SK-N-SH treated with all-trans-retinoic acid at 6 μM for 48 hours (cell line): ENCODE results near the gene TPP2.
A peak's percentile ranks its signal among the peaks of the same experiment; 100 is the strongest.

Experiments
- ATAC-seq: fragments of 200-7000 bp; cut with Tn5 transposase; 3 replicates; pipeline ENCODE4 v1.9.1; 2020; ENCODE audit warnings: mild to moderate bottlenecking, moderate library complexity
- ARNTL ChIP-seq: fragments of 450-650 bp; formaldehyde crosslinking; IDR thresholded peaks from 2 replicates; pipeline ENCODE4 v1.5.0; 2020; ENCODE audit warnings: low read depth, mild to moderate bottlenecking, moderate library complexity, borderline replicate concordance
- CREB5 ChIP-seq: fragments of 250-450 bp; sonication (Bioruptor Pico); IDR thresholded peaks from 2 replicates; pipeline ENCODE4 v1.5.1; 2020; ENCODE audit warnings: low read depth, mild to moderate bottlenecking, moderate library complexity
- CSRNP3 ChIP-seq: fragments of 250-450 bp; sonication (Bioruptor Pico); IDR thresholded peaks from 2 replicates; pipeline ENCODE4 v1.5.1; 2021; ENCODE audit warnings: mild to moderate bottlenecking, moderate library complexity
- ESRRG ChIP-seq: fragments of 250-450 bp; sonication (Bioruptor Pico); IDR thresholded peaks from 2 replicates; pipeline ENCODE4 v1.6.1; 2021; ENCODE audit warnings: mild to moderate bottlenecking
- GLIS3 ChIP-seq: fragments of 250-450 bp; sonication (Bioruptor Pico); IDR thresholded peaks from 2 replicates; pipeline ENCODE4 v1.5.0; 2020; ENCODE audit warnings: mild to moderate bottlenecking, moderate library complexity
- ISL1 ChIP-seq: fragments of 250-450 bp; sonication (Bioruptor Pico); IDR thresholded peaks from 2 replicates; pipeline ENCODE4 v2.1.2; 2022; ENCODE audit warnings: mild to moderate bottlenecking, moderate library complexity
- PATZ1 ChIP-seq: fragments of 250-450 bp; sonication (Bioruptor Pico); IDR thresholded peaks from 2 replicates; pipeline ENCODE4 v1.8.0; 2020; ENCODE audit warnings: mild to moderate bottlenecking, moderate library complexity, borderline replicate concordance
- POU6F1 ChIP-seq: fragments of 250-450 bp; sonication (Bioruptor Pico); IDR thresholded peaks from 2 replicates; pipeline ENCODE4 v1.8.0; 2021; ENCODE audit warnings: low read depth, mild to moderate bottlenecking, moderate library complexity, borderline replicate concordance
- RARB ChIP-seq: fragments of 250-450 bp; sonication (Bioruptor Pico); IDR thresholded peaks from 2 replicates; pipeline ENCODE4 v1.8.0; 2021; ENCODE audit warnings: mild to moderate bottlenecking, moderate library complexity
- SNAI2 ChIP-seq: fragments of 250-450 bp; sonication (Bioruptor Pico); IDR thresholded peaks from 2 replicates; pipeline ENCODE4 v1.5.0; 2020; ENCODE audit warnings: mild to moderate bottlenecking, moderate library complexity
- TCF4 ChIP-seq: fragments of 250-450 bp; sonication (Bioruptor Pico); IDR thresholded peaks from 2 replicates; pipeline ENCODE4 v1.8.0; 2021; ENCODE audit warnings: mild to moderate bottlenecking, moderate library complexity, borderline replicate concordance
- TSHZ2 ChIP-seq: fragments of 250-450 bp; sonication (Bioruptor Pico); IDR thresholded peaks from 2 replicates; pipeline ENCODE4 v1.5.0; 2020; ENCODE audit warnings: mild to moderate bottlenecking, moderate library complexity
- ZC3H10 ChIP-seq: fragments of 250-450 bp; sonication (Bioruptor Pico); IDR thresholded peaks from 2 replicates; pipeline ENCODE4 v1.5.1; 2021; ENCODE audit warnings: mild to moderate bottlenecking, moderate library complexity
- ZFP3 ChIP-seq: fragments of 250-450 bp; sonication (Bioruptor Pico); IDR thresholded peaks from 2 replicates; pipeline ENCODE4 v1.5.0; 2020; ENCODE audit warnings: mild to moderate bottlenecking, moderate library complexity
- ZNF70 ChIP-seq: fragments of 450-650 bp; formaldehyde crosslinking; IDR thresholded peaks from 2 replicates; pipeline ENCODE4 v1.5.0; 2020; ENCODE audit warnings: mild to moderate bottlenecking, moderate library complexity
- ZNF8 ChIP-seq: fragments of 450-650 bp; formaldehyde crosslinking; IDR thresholded peaks from 2 replicates; pipeline ENCODE4 v1.5.0; 2020; ENCODE audit warnings: mild to moderate bottlenecking, moderate library complexity

The TPP2 gene

GRCh38 chr13:102650444-102650843, 53.7 kb downstream of the TPP2 start:
- no peak for TF ChIP-seq ARNTL
- TF ChIP-seq PATZ1 (CRISPR knock-in tag), result no peak
- no peak for TF ChIP-seq RARB (CRISPR knock-in tag)
- no peak for TF ChIP-seq TSHZ2 (CRISPR knock-in tag)
- ATAC-seq, result no peak

GRCh38 chr13:102651392-102651791, 54.6 kb downstream of the TPP2 start:
- peak; percentile 89 for ATAC-seq
- TF ChIP-seq ZFP3 (no peak), PATZ1 (CRISPR knock-in tag) (0 out of 2 replicates have a peak, but pooled peaks have one; percentile 3), SNAI2 (no peak), CREB5 (CRISPR knock-in tag) (no peak), CSRNP3 (CRISPR knock-in tag) (no peak), TCF4 (CRISPR knock-in tag) (no peak)

GRCh38 chr13:102651892-102652291, 55.1 kb downstream of the TPP2 start:
- TF ChIP-seq CREB5 (CRISPR knock-in tag), result no peak
- peak; percentile 66 for TF ChIP-seq ISL1 (CRISPR knock-in tag)
- 0 out of 2 replicates have a peak, but pooled peaks have one; percentile 3 for TF ChIP-seq PATZ1 (CRISPR knock-in tag)
- peak; percentile 77 for ATAC-seq

GRCh38 chr13:102654756-102655155, 58.0 kb downstream of the TPP2 start:
- no peak for ATAC-seq
- TF ChIP-seq ZFP3 (no peak), GLIS3 (CRISPR knock-in tag) (no peak), SNAI2 (no peak), PATZ1 (CRISPR knock-in tag) (no peak), ESRRG (no peak), RARB (CRISPR knock-in tag) (no peak), TCF4 (CRISPR knock-in tag) (no peak), CREB5 (CRISPR knock-in tag) (no peak), POU6F1 (no peak), ZNF8 (no peak), ZNF70 (CRISPR knock-in tag) (no peak), ZC3H10 (CRISPR knock-in tag) (no peak)
